Stomach (tissue), 4 donors: Measurements from ENCODE around the gene SPACA7.

Source experiments
- EP300 ChIP-seq: sonication (generic); formaldehyde crosslinking; IDR thresholded peaks from one replicate; pipeline ENCODE4 v1.6.1; 2017; ENCODE audit warnings: antibody characterized with exemption
- POLR2A ChIP-seq, 4 donors: fragments of 450-650 bp; IDR thresholded peaks; one replicate each; pipeline ENCODE4 v1.6.1; 2016; ENCODE audit warnings: antibody characterized with exemption in 4 of 4, control low read depth in 2 of 4, mild to moderate bottlenecking in 1 of 4, moderate library complexity in 1 of 4
- POLR2AphosphoS5 ChIP-seq, 3 donors: sonication (generic); formaldehyde crosslinking; IDR thresholded peaks; one replicate each; pipeline ENCODE4 v1.6.1; 2016; ENCODE audit warnings: antibody characterized with exemption in 3 of 3
- TF ChIP-seq, protein P1 (sequence below), 7 experiments: fragments of 450-650 bp in 4 of 7; fragments of 200-600 bp in 3 of 7; sonication (generic) in 3 of 7; IDR thresholded peaks; one replicate each; pipeline ENCODE4 v1.5.1; 2016 to 2019; ENCODE audit warnings: antibody characterized with exemption in 7 of 7, control low read depth in 2 of 7, mild to moderate bottlenecking in 1 of 7

DNA sequence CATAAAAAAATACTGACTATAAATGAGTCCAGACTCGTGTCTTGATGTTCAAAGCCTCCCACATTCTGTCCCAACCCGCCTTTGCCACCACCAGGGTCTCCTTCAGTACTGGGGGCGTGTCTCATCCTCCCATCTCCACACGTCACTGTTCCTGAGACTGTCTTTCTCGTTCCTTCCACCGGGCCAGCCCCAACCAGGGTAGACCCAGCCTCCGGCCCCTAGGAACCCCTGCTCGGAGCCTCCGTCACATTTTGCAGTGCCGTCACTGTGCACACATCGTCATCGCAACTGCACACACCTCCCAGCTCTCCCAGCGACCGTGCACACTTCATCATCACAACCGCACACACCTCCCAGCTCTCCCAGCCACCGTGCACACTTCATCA lies 73.4 kb downstream of the SPACA7 start:
- TF ChIP-seq, protein P1, sequence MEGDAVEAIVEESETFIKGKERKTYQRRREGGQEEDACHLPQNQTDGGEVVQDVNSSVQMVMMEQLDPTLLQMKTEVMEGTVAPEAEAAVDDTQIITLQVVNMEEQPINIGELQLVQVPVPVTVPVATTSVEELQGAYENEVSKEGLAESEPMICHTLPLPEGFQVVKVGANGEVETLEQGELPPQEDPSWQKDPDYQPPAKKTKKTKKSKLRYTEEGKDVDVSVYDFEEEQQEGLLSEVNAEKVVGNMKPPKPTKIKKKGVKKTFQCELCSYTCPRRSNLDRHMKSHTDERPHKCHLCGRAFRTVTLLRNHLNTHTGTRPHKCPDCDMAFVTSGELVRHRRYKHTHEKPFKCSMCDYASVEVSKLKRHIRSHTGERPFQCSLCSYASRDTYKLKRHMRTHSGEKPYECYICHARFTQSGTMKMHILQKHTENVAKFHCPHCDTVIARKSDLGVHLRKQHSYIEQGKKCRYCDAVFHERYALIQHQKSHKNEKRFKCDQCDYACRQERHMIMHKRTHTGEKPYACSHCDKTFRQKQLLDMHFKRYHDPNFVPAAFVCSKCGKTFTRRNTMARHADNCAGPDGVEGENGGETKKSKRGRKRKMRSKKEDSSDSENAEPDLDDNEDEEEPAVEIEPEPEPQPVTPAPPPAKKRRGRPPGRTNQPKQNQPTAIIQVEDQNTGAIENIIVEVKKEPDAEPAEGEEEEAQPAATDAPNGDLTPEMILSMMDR (IDR thresholded peaks at IDR 0.05): no peak
- no peak for TF ChIP-seq POLR2A (IDR thresholded peaks at IDR 0.05)
- TF ChIP-seq POLR2AphosphoS5 (IDR thresholded peaks at IDR 0.05): no peak
- no peak for TF ChIP-seq EP300
